Measurements from ENCODE around the gene ECD. TPM values are rescaled to one million over a fixed set of nuclear protein-coding genes. Genes with fewer than 3 reads are reported as not detected.
A peak's percentile ranks its signal among the peaks of the same experiment; 100 is the strongest.

Gene ECD
- total RNA-seq, 1 donor from 2014 or later: 44.0 TPM

- Mint-ChIP-seq H3K9me3 (no peaks in the 10 kb centered on the region), H3K4me1 (peaks cover 21% of the 10 kb centered on the region), H3K36me3 (peaks cover 6% of the 10 kb centered on the region), H3K4me3 (peak within 1 kb of the TSS; percentile 97), H3K27ac (peak within 1 kb of the TSS; percentile 95), H3K27me3 (ENCODE audit: insufficient read depth, low read depth) (peaks cover 4% of the 10 kb centered on the region)
- H3K9ac ChIP-seq: peak within 1 kb of the TSS; percentile 69
- H3K27ac ChIP-seq: peak within 1 kb of the TSS; percentile 52
- TF ChIP-seq EZH2phosphoT487 (IDR thresholded peaks at IDR 0.05): no peak
- TF ChIP-seq, protein P1, sequence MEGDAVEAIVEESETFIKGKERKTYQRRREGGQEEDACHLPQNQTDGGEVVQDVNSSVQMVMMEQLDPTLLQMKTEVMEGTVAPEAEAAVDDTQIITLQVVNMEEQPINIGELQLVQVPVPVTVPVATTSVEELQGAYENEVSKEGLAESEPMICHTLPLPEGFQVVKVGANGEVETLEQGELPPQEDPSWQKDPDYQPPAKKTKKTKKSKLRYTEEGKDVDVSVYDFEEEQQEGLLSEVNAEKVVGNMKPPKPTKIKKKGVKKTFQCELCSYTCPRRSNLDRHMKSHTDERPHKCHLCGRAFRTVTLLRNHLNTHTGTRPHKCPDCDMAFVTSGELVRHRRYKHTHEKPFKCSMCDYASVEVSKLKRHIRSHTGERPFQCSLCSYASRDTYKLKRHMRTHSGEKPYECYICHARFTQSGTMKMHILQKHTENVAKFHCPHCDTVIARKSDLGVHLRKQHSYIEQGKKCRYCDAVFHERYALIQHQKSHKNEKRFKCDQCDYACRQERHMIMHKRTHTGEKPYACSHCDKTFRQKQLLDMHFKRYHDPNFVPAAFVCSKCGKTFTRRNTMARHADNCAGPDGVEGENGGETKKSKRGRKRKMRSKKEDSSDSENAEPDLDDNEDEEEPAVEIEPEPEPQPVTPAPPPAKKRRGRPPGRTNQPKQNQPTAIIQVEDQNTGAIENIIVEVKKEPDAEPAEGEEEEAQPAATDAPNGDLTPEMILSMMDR (IDR thresholded peaks at IDR 0.05): peak; percentile 73
- peak within 1 kb of the TSS; percentile 75 for H3K4me3 ChIP-seq
- peak within 1 kb of the TSS; percentile 98 for H3K4me2 ChIP-seq
- no peaks in the 10 kb centered on the region for H3K9me3 ChIP-seq (ENCODE audit: low read depth)
- H4K20me1 ChIP-seq (ENCODE audit: low read depth): peaks cover 35% of the 10 kb centered on the region
- H3K36me3 ChIP-seq: no peaks in the 10 kb centered on the region
- H3K79me2 ChIP-seq (ENCODE audit: low read depth): peaks cover 48% of the 10 kb centered on the region
- peaks cover 27% of the 10 kb centered on the region for H3F3A ChIP-seq (ENCODE audit: low read depth)
- peak; percentile 98 for DNase-seq (ENCODE audit: low spot score)
- H3K4me1 ChIP-seq: peaks cover 16% of the 10 kb centered on the region
- H3K27me3 ChIP-seq: no peaks in the 10 kb centered on the region
- peak within 1 kb of the TSS; percentile 69 for H2AFZ ChIP-seq (replicated peaks)
Observed at GRCh38 chr10:73096449-73097304, 71.1 kb downstream of the ECD start, which contains the start of gene P4HA1. TSS of gene P4HA1 (minus strand) at chr10:73096866. CDS start at chr10:73074883, 21,983 bp downstream.

DNA sequence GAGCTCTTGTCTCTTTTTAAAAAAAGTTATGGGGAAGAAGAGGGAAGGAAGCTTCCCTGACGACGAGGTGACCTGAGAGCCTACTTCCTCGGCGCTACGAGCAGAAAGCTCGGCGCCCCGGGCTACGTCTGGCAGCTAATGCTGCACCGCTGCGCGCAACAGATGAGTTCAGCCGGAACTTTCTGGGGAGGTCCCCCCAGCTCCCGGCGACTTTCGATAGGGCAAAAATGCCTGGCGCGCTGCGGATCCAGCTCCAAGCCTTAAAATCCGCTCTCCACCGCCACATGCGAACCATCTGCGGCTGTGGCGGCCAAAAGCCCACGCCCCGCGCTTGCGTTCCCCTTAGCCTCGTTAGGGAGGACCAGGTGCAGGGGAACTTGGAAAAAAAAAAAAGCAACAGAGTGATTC, 71.8 kb downstream of the ECD start:
- Histone ChIP-seq H3F3A (ENCODE audit: low read depth) (peaks cover 27% of the 10 kb centered on the region), H3K9me3 (ENCODE audit: low read depth) (no peaks in the 10 kb centered on the region), H3K4me2 (peak overlapping the region; percentile 98), H3K4me3 (peak overlapping the region; percentile 75), H2AFZ (replicated peaks) (peak overlapping the region; percentile 35), H3K27me3 (no peaks in the 10 kb centered on the region), H3K79me2 (ENCODE audit: low read depth) (peaks cover 54% of the 10 kb centered on the region), H3K27ac (peak overlapping the region; percentile 52), H3K36me3 (no peaks in the 10 kb centered on the region), H3K9ac (peak overlapping the region; percentile 69), H4K20me1 (ENCODE audit: low read depth) (peaks cover 41% of the 10 kb centered on the region), H3K4me1 (peaks cover 16% of the 10 kb centered on the region)
- H3K4me1 Mint-ChIP-seq: peaks cover 21% of the 10 kb centered on the region
- H3K27ac Mint-ChIP-seq: peak overlapping the region; percentile 93
- TF ChIP-seq EZH2 (IDR thresholded peaks at IDR 0.05) (no peak), EZH2phosphoT487 (IDR thresholded peaks at IDR 0.05) (no peak)
- TF ChIP-seq, protein P1 (IDR thresholded peaks at IDR 0.05): no peak
- H3K4me3 Mint-ChIP-seq: peak overlapping the region; percentile 97
- H3K9me3 Mint-ChIP-seq: no peaks in the 10 kb centered on the region
- peaks cover 4% of the 10 kb centered on the region for H3K27me3 Mint-ChIP-seq (ENCODE audit: insufficient read depth, low read depth)
- DNase-seq (ENCODE audit: low spot score): peak; percentile 85
- H3K36me3 Mint-ChIP-seq: peaks cover 6% of the 10 kb centered on the region

DNA sequence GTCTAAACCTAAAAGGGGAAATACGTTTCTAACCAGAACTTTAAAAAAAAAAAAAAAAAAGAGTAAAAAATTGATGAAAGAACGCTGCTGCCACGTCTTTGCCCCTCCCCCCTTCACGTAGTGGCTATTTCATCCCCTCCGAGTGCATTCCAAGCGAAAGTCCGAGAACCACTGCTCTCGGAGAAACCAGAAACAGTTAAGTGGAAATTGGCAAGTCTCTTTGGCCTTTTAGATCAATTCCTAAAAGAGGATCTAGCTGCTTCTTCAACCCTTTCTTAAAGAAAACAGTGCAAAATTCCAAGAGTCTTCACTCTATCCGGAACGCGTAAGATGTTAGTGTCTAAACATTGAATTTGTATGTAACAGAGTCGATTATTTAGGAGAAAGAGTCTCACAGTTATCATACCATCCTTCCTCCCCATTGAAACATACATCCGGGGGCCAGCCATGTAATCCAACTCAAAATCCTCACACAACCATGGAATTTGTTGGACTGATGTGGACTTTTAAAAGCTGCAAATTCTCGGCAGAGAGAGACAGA, 72.3 kb downstream of the ECD start:
- Histone ChIP-seq H3K4me2 (peak overlapping the region; percentile 98), H3F3A (ENCODE audit: low read depth) (peaks cover 27% of the 10 kb centered on the region), H3K4me3 (peak overlapping the region; percentile 75), H3K9me3 (ENCODE audit: low read depth) (no peaks in the 10 kb centered on the region), H3K79me2 (ENCODE audit: low read depth) (peaks cover 59% of the 10 kb centered on the region), H3K36me3 (no peaks in the 10 kb centered on the region), H3K4me1 (peaks cover 16% of the 10 kb centered on the region), H2AFZ (replicated peaks) (peak overlapping the region; percentile 35), H4K20me1 (ENCODE audit: low read depth) (peaks cover 45% of the 10 kb centered on the region), H3K27me3 (no peaks in the 10 kb centered on the region), H3K9ac (peak overlapping the region; percentile 69), H3K27ac (peak overlapping the region; percentile 52)
- Mint-ChIP-seq H3K4me3 (peak overlapping the region; percentile 97), H3K9me3 (no peaks in the 10 kb centered on the region), H3K27me3 (ENCODE audit: insufficient read depth, low read depth) (peaks cover 4% of the 10 kb centered on the region), H3K36me3 (peaks cover 6% of the 10 kb centered on the region), H3K27ac (peak overlapping the region; percentile 93), H3K4me1 (peaks cover 21% of the 10 kb centered on the region)
- DNase-seq (ENCODE audit: low spot score): peak; percentile 77
- TF ChIP-seq EZH2 (IDR thresholded peaks at IDR 0.05): no peak
- TF ChIP-seq, protein P1 (IDR thresholded peaks at IDR 0.05): peak; percentile 4

All from neural progenitor cell (in vitro differentiated cells).